IPS-18c (cell line): ENCODE results near the gene LRCOL1.

Experiments used
- H3K4me3 ChIP-seq: 2 replicates; pipeline ENCODE4 v1.7.0; 2013; ENCODE audit warnings: low read depth, mild to moderate bottlenecking, low read length, moderate library complexity; ENCODE audit not compliant: insufficient read depth
- H3K9me3 ChIP-seq: one replicate; pipeline ENCODE4 v1.6.1; 2013; ENCODE audit warnings: mild to moderate bottlenecking, low read length, moderate library complexity; ENCODE audit not compliant: control insufficient read depth, insufficient read depth

The LRCOL1 gene

DNA sequence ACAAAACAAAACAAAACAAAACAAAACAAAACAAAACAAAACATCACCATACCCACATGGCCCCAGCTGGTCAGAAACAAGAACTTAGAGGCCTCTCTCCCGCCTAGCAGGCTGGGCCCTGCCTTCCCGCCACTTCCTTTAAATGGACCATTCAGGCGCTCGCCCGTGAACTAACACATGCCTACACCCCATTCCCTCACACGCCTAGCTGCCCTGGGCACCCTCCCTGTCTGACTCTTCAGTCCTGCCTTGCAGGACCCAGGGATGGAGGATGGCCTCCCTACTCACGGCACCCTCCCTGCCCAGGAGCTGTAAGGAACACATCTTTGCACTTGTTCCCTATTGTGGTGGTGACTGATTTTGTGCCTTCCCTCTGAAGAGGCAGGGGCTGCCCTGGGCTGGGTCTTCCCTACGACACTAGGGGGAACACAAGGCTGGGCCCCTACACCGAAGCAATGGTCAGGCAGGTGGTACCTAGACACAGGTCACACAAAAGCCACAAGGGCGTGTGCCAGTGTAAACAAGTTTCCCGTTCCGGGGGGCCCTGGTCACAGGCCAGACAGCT lies 29.7 kb upstream of the LRCOL1 start:
- Histone ChIP-seq H3K4me3 (no peak overlapping the region), H3K9me3 (no peaks in the 10 kb centered on the region)

DNA sequence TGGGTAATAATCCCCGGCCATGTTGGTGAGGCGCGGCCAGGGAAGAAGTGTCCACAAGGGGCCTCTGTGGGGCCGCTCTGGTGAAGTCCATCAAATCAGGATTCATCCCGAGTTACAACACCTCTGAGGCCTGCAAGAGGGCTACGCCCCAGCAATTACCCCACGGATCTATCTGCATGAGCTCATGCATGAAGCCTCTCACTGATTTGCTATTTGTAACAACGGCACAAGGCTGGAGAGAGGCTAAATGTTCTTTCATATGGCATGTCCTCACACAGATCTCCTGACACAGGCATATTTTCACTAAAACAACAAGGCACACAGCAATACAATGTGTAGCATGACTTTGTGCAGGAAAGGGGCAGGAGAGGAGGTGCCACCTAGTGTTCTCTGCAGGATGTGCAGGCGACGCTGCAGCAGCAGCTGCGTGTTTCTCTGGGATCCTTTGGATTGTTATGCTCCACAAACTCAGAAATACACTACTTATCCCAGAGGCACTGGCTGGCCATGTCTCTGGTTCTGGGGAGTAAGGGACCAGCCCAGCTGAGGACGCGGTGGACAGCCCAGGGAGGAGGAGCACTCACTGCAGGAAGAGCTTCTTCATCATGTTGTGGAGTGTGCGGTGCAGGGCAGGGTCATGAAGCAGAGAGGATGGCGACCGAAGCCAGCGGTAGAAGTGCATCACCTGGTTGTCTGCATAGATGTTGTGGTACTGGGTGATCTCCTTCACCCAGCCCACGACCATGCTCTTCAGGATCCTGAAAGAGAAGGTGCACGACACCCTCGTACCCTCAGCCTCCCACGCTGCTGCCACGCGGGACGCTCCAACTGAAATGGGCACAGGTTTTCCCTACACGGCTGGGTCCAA lies 28.4 kb upstream of the LRCOL1 start:
- Histone ChIP-seq H3K4me3 (no peak overlapping the region), H3K9me3 (no peaks in the 10 kb centered on the region)

DNA sequence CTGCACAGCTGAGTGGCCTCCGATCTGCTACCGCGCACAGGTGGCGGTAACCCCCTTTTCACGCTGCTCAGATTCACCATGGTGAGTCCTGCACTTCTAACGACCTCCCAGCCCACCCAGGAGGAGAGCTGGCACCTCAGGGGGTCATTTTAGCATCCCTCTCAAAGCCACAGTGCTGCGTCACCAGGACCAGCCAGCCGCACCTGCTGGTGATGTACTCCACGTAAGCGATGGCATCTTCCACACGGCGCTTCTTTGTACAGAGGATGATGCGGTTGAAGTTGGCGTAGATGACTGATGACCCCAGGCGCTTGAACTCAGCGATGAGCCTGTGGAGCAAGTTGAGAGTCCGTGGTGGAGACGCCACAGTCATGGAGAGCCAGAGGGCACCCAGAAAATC lies 27.4 kb upstream of the LRCOL1 start:
- H3K4me3 ChIP-seq, result no peak overlapping the region
- no peaks in the 10 kb centered on the region for H3K9me3 ChIP-seq

DNA sequence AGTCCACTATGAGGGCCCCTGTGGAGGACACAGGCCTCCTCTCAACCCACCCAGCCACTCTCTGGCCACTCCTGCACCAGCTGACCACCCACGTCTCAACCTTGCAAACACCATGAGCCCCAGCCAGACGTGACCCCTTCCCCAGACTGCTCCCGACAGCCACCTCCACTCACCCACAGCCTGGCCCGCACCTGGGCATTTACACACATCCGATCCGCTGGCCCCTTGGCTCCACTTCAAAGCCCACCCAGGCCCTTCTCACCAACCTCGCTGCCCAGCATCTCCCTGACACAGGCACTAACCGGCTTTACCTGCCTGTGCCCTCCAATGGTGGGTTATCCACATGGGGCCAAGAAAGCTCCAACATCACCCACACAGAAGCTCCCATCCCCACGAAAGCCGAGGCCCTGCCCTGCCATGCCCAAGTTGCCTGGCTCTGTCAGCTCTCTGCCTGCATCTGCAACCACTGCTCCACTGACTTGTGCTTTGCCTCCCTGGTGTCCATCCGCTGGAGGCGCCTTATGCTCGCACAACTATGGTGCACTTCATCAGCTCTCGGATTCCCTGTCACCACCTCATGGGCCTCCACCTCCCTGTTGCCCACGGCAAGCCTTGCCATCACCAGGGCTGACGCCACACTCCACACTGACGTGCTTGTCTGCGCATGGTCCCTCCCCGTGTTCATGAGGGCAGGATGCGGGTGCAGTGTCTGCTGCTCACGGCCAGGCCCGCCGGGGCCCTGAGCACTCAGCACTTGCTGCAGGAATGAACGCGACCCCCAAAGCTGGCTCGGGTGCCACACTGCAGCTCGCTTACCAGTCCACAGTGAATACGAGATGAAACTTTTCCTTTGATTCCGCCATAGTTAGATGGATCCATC lies 24.9 kb upstream of the LRCOL1 start:
- H3K4me3 ChIP-seq, result no peak overlapping the region
- no peaks in the 10 kb centered on the region for H3K9me3 ChIP-seq

DNA sequence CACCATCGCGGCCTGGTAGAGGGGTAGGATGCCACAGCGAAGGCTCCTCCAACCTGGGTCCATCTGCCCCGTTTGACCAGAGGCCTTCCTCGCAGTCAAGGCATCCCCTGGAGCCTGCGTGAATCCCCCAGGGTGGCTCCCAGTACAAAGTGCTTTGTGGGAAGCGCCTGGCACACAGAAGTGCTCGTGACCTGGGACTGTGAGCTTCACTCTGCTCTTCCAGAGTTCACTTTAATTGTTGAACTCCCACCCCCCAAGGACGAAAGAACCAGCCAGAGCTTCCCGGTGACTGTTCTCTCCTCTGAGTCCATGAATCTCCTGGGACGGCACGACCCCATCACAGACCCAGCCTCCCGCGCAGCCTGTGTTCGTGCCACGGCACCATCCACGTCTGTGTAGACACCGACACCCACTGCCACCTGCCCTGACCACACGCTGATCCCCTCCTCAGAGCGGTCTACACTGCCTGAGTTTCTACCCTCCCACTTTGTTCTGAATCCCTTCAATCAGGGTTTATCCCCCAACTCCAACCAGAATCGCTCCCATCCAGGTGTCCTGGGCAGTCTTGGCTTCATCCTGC lies 24.1 kb upstream of the LRCOL1 start:
- H3K4me3 ChIP-seq, result no peak overlapping the region

DNA sequence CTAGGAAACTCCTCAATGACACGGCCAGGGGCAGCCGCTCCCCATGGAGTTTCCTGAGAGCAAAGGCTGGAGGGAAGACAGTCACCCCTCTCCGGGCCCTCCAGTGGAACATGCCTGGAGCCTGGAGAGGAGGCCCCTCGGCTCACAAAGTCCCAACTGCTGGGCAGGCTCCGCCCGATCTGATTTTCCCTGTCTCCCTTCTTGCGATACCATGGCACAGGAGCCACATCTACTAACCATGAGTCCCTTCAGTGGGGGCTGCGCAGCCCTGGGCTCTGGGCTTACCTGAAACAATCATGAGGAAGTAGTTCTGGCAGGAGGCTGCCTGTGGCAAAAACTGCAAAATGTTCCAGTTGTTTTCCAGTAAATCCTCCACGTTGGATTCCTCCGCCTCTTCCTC lies 23.5 kb upstream of the LRCOL1 start:
- no peaks in the 10 kb centered on the region for H3K9me3 ChIP-seq
- no peak overlapping the region for H3K4me3 ChIP-seq

More for the DNA sequence above, 24.1 kb upstream of the LRCOL1 start:
- H3K9me3 ChIP-seq, result no peaks in the 10 kb centered on the region

DNA sequence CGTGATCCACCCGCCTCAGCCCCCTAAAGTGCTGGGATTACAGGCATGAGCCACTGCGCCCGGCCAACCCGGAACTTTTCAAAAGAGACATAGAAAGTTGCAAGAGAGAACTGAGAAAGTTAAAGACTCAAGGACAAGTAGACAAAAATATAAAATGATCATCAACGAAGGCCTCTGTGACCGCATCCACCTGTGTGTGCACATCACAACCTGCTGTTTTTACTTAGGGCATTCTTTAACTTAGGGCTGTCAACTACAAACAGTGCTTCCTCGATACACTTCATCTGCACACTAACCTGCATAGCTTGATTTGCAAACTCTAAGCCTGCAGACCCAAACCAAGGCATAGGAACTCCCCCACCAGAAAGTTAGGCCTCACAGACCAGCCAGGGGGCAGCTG lies 23.0 kb upstream of the LRCOL1 start:
- H3K9me3 ChIP-seq, result no peaks in the 10 kb centered on the region
- H3K4me3 ChIP-seq, result no peak overlapping the region

DNA sequence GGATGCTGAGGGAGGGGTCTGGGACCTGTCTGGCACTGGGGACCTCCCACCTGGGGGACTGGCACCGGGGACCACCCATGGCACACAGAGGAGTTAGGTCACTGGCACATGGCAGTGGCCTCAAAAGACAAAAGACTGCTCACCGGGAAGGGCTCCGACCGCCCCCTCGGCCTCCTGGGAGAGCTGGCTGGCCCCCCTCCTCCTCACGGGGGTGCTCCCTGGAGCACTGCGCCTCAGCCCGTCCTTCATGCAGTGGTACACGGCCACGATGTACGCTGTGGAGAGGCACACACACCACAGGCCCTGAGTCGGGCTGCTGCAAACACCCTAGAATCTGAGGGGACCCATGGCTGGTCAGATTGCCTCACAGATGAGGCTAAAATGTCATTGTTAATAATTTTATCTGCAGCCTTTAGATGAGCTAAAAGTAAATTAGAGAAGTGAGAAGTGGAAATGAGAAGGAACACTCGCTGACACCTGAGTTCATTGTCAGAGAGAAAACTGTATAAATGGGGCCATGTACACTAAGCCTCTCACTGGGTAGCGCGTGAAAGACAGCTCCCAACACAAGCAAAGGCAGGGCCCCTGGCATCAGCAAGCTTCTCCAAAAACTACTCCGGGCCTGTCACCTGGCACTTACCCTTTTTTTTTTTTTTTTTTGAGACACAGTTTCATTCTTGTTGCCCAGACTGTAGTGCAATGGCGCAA lies 22.3 kb upstream of the LRCOL1 start:
- no peaks in the 10 kb centered on the region for H3K9me3 ChIP-seq
- H3K4me3 ChIP-seq, result no peak overlapping the region

DNA sequence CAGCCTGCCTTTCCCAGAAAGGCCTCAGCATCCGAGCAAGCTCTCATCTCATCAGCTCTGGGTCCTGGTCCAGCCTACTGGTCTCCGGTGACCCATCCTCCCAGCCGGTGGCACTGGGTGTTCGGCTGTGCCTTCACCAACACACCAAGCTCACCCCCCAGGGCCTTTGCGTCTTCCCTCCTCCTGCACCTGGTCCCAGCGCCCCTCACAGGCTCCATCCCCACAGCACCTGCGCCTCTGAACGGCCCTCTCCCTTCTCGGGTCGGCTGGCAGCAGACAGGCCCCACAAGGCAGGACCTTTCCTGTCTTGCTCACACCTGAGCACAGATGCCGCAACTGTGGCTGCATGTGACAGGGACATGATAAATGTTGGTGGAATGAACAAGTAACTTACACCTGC lies 21.3 kb upstream of the LRCOL1 start:
- H3K9me3 ChIP-seq, result no peaks in the 10 kb centered on the region
- H3K4me3 ChIP-seq, result no peak overlapping the region

DNA sequence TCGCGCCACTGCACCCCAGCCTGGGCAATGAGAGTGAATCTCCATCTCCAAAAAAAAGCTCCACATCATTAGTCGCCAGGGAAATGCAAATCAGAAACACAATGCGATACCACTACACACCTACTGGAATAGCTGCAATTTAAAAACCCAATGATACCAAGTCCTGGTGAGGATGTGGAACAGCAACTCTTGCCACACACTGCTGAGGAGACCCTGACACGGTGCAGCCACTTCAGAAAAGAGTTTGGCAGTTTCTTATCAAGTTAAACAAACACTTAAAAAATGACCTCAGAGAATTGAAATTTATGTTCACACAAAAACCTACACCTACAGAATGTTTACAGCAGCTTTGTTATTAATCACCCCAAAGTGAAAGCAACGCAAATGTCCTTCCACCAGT lies 20.3 kb upstream of the LRCOL1 start:
- H3K9me3 ChIP-seq, result no peaks in the 10 kb centered on the region
- H3K4me3 ChIP-seq, result no peak overlapping the region

DNA sequence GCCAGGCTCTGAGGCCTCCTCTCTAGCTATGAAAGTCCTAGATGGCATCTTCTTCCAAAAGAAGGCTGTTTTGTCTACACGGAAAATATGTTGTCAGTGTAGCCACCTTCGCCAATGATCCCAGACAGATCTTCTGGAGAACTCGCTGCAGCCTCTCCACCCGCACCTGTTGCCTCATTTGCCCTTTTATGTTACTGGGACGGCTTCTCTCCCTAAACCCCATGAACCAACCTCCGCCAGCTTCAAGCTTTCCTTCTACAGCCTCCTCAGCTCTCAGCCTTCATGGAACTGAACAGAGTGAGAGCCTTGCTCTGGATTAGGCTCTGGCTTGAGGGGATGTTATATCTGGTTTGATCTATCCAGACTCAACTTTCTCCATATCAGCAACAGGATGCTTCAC lies 18.9 kb upstream of the LRCOL1 start:
- no peak overlapping the region for H3K4me3 ChIP-seq
- H3K9me3 ChIP-seq, result no peaks in the 10 kb centered on the region

DNA sequence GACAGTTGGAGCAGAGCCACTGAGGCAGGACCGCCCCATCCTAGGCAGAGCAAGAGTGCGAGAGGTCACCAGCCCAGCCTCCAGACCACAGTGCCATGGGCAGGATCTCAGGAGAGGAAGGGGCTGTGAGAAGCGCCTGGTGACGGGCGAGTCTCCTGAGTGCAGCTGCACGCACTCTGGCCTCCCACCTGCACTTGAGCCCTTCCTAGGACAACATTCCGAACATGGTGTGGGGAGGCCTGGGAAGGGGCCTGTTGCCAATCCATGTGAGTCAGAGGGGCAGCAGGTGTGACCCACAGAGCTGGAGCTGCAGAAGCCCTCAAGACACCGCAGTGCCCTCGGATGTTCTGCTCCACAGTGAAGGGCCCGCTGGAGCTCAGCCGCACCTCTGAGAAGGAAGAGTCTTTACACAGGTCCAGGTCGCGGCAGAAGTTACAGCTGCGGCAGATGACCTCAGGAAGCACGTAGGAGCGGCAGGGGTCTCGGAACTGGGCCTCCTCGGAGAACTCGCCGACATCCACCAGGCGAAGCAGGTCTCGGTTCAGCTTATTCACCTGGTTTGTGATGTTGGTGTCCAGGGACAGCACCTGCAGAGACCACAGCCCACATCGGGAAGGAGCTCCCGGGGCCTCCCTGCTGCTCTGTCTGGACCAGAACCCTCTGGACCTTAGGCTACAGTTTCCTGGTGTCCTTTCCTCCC lies 15.5 kb upstream of the LRCOL1 start:
- Histone ChIP-seq H3K9me3 (no peaks in the 10 kb centered on the region), H3K4me3 (no peak overlapping the region)

DNA sequence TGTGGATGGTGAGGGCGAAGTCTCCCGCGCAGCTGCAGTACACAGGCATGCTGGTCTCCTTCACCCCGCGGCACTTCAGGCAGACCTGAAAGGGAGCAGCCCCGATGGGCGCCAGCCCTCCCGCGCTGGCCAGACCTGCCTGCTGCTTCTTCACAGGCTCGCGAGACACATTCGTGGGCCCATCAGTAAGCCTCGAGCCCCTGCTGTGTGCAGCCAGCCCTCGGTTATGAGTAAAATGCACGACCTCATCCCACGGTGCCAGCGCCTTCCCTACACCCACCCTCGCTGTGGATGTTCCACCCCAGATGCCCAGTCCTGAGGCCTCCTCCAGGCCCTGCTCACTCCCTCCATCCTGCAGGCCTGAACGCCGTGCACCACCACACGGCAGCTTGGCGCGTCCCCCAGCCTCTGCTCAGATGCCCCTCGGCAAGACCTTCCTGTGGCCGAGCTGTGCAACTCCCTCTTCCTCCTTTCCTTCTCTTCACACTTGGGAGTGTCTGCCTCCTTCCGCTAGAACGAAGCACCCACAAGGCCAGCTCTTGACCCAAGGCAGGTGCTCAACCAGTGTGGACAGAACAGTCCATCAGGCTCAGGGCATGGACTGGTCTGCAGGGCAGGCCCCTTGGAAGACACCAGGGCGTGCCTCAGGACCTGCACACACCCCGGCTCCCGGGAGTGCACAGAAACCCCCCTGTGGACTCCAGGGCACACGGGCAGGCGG lies 14.7 kb upstream of the LRCOL1 start:
- Histone ChIP-seq H3K4me3 (no peak overlapping the region), H3K9me3 (no peaks in the 10 kb centered on the region)

DNA sequence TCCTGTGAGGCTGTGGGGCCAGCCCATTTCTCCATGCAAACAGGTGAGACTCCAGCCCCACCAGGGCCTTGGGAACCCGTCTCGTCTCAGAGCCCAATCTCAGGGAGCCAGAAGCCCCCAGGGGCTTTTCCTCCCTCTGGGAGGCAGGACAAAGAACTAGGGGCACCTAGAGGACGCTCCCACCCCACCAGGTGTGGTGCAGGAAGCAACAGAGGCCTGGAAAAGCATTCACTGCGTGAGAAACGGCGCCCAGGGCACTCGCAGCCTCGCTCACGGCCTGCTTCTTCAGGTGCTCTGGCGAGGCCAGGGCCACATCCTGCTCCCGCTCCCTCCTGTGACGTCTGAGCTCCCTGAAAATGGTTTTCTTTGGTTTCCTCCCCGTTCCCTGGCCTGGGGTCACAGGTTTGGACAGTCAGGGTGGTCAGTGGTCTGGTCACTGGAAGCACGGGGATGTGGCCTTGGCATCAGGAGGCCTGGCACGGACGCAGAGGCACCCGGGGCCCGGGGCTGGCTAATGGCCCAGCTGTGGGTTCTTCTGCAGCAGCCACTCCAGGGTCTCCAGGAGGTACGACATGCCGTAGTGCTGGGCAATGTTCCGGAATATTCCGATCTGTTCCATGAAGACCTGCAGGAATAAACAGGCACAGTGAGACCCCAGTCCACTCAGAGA lies 13.9 kb upstream of the LRCOL1 start:
- H3K9me3 ChIP-seq, result no peaks in the 10 kb centered on the region
- no peak overlapping the region for H3K4me3 ChIP-seq

DNA sequence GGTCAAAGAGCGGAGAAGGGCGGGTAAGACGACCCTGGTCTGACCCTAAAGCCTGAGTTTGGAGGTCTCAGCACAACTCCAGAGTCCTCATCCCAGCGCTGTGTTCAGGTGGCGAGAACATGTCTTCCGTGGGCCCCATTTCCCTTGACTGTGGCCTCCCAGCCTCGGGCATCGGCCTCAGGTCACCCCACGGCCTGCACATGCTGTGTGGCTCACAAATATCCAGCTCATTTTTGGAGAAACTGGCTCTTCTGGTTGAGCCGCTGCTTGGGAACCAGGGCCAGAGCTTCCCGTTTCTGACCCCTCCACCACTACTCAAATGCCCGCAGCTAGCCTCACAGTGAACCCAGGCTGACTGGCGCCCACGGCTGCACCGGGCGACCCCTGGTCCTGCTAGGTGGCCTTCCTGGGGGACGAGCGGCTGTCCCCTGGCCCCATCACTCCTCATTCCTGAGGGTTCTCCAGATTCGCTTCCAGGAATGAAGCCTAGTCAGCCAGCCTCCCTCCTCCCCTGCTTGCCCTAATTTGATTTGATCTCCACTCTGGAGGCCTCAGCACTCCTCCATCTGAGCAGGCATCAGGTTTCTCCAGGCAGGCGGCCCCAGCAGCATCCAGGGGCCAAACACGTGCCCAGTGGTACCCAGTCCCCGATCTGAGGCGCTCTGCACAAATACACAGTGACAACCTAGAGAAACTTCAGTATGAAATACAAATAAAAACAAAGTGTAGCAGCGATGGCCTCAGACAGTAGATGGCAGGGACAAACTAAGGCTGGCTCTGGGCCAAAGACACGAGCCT lies 12.9 kb upstream of the LRCOL1 start:
- H3K4me3 ChIP-seq, result no peak overlapping the region
- H3K9me3 ChIP-seq, result no peaks in the 10 kb centered on the region
